ENCODE data around the gene OR2S2.

The OR2S2 gene

DNA sequence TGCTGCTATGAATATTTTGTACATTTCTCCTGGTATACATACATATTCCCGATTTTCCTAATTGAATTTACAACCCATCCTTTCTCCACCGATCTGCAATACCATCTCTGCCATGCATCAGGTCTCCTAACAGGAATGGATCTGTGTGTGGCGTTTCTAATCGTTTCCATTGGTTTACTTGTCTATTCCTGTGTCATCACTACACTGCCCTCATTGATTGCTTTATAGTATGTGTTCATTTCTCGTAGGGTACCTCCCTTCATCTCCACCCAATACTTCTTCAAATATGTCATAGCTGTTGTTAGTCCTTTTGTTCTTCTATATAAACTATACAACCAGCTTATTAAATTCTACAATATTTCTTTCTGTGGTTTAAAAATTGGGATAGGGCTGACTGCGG, 7.1 kb upstream of the OR2S2 start:
- DNase-seq = no peak
- intact Hi-C loops (cut with DNase I) = no loop called here

DNA sequence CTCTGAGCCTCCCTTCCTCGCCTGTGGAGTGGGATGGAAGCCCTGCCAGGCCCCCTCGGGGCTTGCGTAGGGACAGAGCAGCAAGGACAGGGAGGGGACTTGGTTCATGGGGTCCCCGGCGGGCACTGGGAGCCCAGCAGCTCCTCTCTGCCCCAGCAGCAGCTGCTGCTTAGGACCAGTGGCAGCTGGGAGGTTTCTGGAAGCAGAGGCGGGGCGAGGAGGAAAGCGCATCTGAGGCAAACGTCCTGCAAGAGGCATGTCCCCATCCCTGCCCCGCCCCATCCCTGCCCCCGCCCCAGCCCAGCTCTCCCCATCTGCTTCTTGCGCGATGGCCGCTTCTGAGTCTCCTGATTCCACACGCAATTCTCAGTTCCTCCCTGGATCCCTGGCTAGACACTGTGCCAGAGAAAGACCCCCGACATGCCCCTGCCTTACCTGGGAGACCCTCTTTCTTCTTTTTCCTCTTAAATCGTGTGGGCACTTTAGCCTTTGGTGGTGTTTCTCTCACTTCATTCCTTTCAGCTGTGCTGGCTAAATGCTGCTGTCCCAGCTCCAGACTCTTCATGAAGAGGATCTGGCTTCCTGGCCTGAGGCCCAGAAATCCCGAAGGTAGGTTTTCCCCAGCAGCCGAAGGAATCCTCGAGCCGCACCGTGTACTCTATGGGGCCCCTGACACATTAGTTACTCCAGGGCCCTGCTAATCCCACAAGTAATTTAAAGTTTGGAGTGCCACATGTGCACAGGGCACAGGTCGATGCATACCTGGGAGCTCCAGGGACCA, 4.4 kb upstream of the OR2S2 start:
- peak in 6 of 10 donors; percentile 37 to 85 (median 64) for DNase-seq
- intact Hi-C loops (cut with DNase I) = no loop called here

DNA sequence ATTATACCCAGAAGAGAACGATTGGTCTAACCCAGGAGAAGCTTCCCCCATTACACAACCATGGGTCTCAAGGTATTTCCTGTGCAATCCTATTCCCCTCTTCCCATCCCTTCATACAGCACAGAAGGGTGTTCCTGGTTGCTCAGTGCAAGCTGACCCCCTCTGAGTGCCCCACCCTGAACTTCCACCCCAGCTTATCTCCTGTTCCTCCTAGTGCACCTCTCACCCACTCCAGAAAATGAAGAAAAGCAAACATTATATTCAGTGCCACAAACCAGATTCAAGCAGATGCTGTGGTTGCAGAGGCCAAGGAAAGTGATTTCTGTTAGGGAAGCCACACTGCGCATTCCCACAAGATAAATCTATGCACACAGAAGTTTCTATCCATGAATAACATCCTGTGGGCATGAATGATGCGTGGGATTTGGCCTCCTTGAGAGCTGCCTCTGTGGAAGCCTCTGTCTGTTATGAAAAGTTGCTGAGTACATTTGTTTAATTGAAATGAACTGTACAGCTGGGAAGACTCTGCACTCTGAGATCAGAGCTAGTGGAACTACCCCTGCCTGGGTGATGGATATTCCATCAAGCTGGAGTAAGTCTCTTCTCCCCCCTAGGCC, 2.2 kb upstream of the OR2S2 start:
- peak in 1 of 10 donors; percentile 15 for DNase-seq

DNA sequence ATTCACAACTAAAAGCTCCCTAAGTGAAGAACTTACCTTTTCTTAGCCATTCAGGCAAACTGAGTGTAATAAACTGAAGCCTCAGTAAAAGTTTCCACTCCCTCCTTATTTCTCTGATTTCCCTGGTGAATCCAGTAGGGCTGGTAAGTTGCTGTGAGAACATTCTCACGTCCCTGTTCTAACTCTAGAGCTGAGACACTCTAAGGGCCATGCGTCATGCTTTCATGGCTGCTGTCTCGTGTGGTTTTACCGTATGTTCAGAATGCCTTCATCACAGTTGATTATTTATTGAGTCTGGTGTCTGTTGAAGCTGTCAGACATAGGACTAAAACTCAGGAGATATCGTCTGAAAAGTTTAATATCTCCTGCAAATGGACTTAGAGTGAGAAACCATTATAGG, 1.3 kb downstream of the OR2S2 start:
- DNase-seq = no peak
- intact Hi-C loops (cut with DNase I) = loop anchor here (5.0 kb wide), 1 partner anchor 211 kb away; the partner anchor contains the start of gene CCIN

More for the DNA sequence above, 2.2 kb upstream of the OR2S2 start:
- intact Hi-C loops (cut with DNase I) = no loop called here

DNA sequence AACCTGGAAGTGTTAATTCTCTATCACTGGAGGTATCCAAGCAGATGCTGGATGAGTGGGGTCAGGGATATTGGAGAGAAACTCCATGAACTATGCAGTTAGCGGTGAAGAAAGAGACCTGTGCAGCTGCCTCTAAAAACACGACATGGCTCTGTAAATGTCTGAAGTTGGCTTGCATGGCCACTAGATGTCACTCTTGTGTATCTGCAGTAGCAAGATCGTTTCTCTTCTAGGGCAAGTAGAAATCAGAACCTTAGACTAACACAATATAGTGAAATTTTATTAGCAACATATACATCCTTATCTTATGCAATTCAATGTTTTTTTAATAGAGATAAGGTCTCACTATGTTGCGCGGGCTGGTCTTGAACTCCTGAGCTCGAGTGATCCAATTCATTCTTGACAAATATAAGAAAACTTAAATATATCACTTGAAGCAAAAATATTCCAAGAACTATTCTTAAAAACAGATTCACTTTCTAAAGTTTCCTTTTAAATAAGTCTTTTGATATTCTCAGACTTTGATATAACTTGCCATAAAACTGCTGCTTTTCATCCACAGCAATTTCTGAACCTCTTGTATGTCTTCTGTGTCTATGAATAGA, 2.9 kb downstream of the OR2S2 start:
- DNase-seq = peak in 4 of 10 donors; percentile 26 to 55 (median 47)
- intact Hi-C loops (cut with DNase I) = loop anchor here (2.0 to 5.0 kb wide), 2 partner anchors 68 to 212 kb away; partner anchors contain the start of gene CCIN

DNA sequence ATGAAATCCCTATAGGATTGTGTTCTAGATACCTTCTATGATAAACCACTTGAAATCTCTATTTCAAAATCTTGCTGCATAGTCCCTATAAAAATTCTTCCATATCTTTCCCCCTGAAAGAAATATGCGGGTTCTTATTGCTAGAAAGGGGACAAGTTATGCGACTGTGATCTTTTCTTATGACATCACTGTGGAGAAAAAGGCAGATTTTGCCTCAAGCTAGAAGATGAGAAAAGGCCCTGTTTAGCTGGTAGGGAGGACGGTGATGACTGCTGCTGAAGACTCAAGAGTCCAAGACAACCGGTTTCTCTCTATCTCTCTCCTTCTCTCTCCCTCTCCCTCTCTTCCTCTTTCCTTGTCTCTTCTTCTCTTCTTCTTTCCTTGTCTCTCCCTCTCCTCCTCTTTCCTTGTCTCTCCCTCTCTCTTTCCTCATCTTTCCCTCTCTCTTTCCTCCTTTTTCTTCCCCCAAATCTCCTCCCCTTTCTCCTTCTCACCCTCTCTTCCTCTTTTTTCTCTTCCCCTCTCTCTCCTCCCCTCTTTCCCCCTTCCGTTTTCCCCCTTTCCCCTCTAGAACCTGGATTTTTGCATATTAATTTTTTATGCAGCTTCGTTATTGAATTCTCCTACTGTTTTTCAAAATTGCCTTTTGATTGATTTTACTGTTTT, 5.3 kb downstream of the OR2S2 start:
- no peak for DNase-seq

DNA sequence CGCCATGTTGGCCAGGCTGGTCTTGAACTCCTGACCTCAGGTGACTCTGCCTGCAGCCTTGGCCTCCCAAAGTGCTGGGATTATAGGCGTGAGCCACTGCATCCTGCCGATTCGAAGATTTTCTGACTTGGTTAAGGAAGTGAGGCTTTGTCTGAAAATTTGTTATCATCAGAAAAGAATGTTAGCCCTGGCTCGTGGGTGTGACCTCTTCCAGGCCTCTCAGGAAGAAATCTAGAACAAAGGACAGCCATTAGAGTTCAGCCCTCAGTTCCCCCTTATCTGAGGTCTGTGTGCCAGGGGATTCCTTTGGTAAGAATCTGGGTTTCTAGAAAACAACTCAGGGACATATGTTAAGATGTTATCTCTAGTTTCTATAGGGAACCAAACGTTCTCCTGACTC, 6.2 kb downstream of the OR2S2 start:
- intact Hi-C loops (cut with DNase I) = no loop called here
- DNase-seq = no peak

More for the DNA sequence above, 5.3 kb downstream of the OR2S2 start:
- intact Hi-C loops (cut with DNase I) = no loop called here

DNA sequence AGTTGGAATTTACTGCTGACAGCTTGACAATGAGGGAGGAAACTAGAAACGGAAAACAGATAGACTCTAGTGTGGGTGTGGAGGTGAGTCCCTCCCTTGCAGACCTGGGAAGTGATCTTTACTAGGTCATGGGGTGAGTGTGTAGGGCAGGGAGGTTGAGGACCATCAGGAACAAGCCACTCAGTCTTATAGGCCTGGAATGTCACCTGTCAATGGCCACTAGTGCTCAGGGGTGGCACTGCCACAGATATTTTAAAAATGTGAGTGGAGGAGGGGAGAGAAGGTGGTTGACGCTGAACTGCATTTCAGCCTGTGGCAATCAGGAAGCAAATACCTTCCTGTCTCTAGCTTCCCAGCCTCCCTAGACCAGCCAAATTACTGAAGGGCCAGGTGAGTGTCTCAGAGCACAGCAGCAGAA, 9.0 kb downstream of the OR2S2 start:
- DNase-seq = no peak
- intact Hi-C loops (cut with DNase I) = no loop called here

DNA sequence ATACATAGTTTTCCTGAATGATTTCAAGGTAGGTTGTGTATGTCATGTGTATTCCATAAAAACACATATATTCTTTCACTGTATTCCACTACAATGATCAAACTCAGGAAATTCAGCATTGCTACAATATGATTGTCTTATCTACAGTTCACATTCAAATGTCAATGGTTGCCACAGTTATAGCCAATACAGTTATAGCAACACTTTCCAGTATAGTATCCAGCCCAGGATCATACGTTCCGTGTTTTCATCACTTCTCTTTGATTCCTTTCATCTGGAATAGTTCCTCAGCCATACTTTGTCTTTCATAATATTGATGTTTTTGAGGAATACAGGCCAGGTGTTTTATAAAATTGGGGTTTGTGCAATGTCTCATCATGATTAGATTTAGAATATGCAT, 9.5 kb downstream of the OR2S2 start:
- no peak for DNase-seq

DNA sequence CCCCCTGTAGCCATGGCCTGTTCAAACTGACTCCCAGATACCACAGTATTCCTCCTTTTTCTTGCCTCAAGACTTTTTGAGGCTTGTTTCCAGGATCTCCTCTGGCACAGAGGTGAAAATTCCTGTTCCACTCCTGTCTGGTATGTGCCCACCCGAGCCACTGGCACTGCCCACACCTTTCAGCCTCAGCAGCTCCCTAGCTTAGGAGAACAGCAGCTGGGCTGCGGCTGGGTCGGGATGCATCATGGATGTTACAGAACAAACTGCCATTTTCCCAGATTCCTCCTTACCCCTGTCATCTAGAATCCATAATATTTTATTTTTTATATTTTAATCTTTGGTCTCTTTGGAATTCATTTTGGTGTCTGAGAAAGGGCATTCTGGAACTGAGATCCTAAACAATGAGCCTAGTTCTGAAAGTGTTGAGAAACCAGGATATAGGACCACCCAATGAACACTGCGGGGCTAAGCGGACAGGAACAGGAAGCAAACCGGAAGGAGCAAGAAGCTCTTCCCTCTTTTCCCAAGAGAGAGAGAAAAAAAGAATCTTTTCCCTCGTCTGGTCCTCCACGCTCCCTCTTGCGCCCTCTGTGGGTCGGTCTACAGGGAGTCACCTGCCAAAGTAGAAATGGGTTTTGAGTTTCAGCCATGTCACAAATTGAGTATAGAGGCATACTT, 12.5 kb downstream of the OR2S2 start:
- peak in 9 of 10 donors; percentile 62 to 93 (median 70) for DNase-seq
- intact Hi-C loops (cut with DNase I) = loop anchor here (2.0 kb wide), 1 partner anchor 43 kb away; no protein-coding TSS in a partner anchor

More for the DNA sequence above, 9.5 kb downstream of the OR2S2 start:
- intact Hi-C loops (cut with DNase I) = no loop called here

DNA sequence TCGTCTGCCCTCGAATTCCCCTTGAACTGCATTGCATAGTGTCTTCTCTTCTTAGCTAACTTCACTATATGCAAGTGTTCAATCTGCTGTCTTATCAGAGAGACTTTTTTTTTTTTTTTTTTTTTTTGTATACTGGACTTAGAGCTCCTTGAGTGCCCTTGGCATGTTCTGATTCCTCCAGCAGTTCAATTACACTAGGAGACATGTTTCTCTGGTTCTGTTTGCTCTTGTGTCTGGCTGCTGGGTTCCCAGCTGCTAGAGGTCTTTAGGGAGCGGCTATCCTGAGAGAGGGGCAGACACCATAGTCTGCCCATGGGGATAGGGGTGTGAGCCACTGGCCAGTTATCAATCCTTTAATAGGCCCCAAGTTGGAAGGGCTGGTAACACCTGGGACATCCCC, 13.1 kb downstream of the OR2S2 start:
- no peak for DNase-seq
- intact Hi-C loops (cut with DNase I) = loop anchor here (2.0 kb wide), 1 partner anchor 42 kb away; no protein-coding TSS in a partner anchor

DNA sequence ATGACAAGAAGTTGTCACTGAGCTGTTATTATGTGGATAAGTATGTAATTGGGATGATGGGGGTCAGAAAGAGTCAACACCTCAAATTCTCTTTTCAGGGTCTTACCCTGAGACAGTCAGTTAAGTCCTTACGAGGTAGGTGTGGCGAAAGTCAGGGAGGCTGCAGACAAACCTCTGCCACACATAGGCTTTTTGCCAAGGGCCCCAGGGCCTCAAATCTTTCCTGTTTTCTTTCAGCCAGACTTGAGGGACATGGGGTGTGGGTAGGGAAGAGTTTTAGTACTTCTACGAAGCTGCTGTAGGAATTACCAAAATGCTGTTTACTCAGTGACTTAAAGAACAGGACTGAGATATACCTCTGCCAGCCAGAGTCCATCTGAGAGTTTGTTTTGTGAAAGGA, 13.8 kb downstream of the OR2S2 start:
- DNase-seq = no peak
- intact Hi-C loops (cut with DNase I) = loop anchor here (2.0 kb wide), 1 partner anchor 41 kb away; no protein-coding TSS in a partner anchor

DNA sequence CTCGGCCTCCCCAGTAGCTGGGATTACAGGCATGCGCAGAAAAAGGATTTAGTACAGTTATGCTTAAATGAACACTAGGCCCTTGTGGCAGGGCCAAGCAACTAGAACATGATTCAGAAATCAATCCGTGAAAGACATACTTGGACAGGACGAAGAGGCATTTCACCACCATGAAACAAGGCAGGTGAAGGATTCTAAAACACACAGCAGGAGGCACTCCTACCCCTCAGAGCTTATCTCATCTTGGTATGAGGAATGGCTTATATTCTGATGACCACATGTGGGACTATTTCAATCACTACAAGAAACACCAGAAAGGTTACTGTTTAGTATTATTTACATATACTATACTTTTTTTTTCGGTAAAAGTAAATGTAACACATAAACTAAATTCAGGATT, 15.7 kb downstream of the OR2S2 start:
- intact Hi-C loops (cut with DNase I) = no loop called here
- DNase-seq = no peak

DNA sequence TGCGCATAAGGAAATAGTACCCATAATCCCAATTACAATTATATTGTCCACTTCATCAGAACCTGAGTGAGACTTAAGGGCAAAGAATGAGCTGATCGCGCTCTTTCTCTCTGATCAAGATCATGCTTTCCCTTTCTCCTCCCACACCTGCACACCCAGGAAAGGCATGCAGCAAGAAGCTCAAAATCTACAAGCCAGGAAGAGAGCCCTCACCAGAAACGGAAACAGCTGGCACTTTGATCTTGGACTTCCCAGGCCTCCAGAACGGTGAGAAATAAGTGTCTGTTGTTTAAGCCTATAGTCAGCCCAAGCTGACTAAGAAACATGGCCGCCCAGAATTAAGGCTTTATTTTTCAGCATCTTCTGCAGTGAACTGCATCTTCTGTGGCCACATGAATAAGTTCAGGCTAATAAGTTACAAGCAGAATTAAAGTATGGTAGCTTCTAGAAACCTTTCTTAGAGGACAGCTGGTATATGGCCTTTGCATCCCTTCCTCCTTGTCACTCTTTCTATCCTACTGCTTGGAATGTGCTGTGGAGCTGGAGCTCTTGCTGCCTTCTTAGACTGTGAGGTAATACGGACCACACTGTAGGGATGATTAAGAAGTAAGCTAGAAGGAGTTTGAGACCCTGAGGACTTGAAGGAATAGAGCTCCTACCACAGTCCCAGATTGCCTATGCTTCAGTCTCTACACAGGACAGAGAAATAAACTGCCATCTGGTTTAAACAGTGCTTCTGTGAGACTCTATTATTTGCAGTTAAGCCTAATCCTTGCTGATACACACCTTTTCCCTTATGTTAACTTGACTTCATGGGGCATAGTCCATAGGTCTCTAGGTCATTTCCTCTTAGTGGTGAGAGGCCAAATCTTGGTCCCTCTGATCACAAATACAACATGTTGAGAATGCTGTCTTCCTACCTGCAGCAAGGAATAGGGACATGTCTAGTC, 17.2 kb downstream of the OR2S2 start:
- no peak for DNase-seq
- intact Hi-C loops (cut with DNase I) = no loop called here

DNA sequence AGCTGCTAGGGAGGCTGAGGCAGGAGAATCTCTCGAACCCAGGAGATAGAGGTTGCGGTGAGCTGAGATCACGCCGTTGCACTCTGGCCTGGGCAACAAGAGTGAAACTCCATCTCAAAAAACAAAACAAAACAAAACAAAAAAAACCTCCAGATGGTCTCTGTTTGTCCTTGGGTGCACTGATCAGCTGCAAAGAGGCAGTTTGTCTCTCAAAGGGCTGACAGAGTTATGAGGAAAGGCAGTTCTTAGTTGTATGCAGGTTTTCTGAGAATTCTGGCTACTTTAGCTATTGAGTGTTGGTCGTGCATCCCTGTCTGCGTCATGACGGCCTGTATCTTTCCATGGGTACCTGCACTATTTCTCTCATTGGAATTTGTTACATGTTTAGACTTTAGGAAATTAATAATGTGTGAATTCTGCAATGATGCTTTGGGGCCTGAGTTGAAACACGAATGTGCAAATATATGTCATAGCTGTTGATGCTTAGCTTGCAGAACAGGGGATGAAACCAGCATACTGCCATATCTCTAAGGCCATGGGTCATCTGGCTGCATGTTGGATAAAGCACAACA, 18.2 kb downstream of the OR2S2 start:
- intact Hi-C loops (cut with DNase I) = no loop called here

DNA sequence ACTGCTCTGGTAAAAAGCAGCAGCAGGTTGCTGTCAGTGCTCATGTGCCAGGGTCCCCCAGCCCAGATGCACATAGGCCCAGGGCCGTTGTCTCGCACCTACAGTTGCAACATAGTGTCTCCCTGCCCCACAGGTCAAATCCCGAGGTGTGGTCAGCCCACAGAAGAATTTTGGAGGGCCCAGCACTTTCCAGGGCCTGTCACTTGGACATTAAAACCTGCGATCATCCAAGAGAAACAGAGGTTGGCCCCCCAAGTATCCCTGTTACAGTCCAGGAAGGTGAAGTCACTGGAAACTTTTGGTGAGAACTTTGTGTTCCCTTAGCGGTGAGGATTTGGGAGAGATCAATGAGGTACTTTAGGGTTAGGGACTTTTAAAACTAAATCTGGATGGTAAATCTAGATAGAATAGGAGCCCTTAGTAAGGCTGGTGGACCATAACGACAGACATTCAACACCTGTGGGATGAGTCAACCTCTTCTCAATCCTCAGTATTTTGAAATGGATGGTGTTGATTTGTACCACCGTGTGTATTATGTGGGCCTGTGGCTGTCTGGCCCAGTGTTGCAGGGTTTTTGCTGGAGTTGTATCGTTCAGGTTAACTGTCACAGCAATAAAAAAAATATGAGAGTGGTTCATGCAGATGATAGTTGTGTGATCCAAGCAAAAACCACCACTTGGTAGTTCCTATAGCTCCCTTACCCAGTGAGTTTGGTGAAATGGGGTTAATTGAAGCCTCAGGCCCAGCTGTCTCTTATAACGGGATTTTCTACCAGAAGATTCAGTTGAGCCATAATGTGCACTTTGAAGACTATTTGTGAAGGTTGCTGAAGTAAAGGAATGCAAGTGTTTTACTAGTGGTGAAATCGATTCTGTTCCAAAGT, 19.2 kb downstream of the OR2S2 start:
- intact Hi-C loops (cut with DNase I) = no loop called here
- DNase-seq = no peak

More for the DNA sequence above, 18.2 kb downstream of the OR2S2 start:
- no peak for DNase-seq

DNA sequence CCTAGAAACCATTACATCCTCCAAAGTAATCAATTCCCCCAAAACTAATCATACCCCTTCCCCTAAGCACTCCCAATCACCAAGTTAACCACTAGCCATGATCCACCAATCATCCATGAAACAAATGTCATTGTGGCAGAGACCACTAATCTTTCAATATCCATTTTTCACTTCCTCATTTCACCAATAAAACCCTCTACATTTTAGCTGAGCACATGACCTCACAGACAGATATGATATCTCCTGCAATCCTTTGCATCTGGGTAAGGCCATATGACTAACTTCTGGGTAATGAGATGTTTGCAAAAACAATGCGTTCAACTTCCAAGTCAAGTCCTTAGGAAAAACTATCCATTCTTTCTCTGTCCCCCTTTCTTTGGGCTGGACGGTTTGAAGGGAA, 20.7 kb downstream of the OR2S2 start:
- intact Hi-C loops (cut with DNase I) = no loop called here

More for the DNA sequence above, 20.7 kb downstream of the OR2S2 start:
- DNase-seq = no peak
